Activated naive CD4-positive, alpha-beta T cell treated with anti-CD3 and anti-CD28 coated beads, Interleukin-2, amount 10 ng/mL, durations not matched to agents 7 days and 5 days (primary cell): ENCODE data around the gene UQCRC1.

Source experiments
- CTCF ChIA-PET: fragments of 350-600 bp; sonication (Branson Sonifier 250); formaldehyde crosslinking; loops from one replicate; lab custom pipeline; 2021; ENCODE audit warnings: antibody characterized with exemption; lab: Charles Lee
- DNase-seq: peaks from one replicate; pipeline ENCODE4 v3.0.0-alpha.2; 2020
- H3K27ac Mint-ChIP-seq: one replicate; pipeline ENCODE4 v1.8.0; 2021; ENCODE audit warnings: mild to moderate bottlenecking, moderate library complexity, mixed read lengths
- H3K27me3 Mint-ChIP-seq: one replicate; pipeline ENCODE4 v1.8.0; 2021; ENCODE audit warnings: mild to moderate bottlenecking, mixed read lengths
- H3K36me3 Mint-ChIP-seq: one replicate; pipeline ENCODE4 v1.8.0; 2021; ENCODE audit warnings: mixed read lengths
- H3K4me1 Mint-ChIP-seq: one replicate; pipeline ENCODE4 v1.8.0; 2021; ENCODE audit warnings: mixed read lengths
- H3K4me3 Mint-ChIP-seq: one replicate; pipeline ENCODE4 v1.8.0; 2021; ENCODE audit warnings: mild to moderate bottlenecking, moderate library complexity, mixed read lengths
- H3K9me3 Mint-ChIP-seq: one replicate; pipeline ENCODE4 v1.8.0; 2021; ENCODE audit warnings: mixed read lengths

UQCRC1 gene

DNA sequence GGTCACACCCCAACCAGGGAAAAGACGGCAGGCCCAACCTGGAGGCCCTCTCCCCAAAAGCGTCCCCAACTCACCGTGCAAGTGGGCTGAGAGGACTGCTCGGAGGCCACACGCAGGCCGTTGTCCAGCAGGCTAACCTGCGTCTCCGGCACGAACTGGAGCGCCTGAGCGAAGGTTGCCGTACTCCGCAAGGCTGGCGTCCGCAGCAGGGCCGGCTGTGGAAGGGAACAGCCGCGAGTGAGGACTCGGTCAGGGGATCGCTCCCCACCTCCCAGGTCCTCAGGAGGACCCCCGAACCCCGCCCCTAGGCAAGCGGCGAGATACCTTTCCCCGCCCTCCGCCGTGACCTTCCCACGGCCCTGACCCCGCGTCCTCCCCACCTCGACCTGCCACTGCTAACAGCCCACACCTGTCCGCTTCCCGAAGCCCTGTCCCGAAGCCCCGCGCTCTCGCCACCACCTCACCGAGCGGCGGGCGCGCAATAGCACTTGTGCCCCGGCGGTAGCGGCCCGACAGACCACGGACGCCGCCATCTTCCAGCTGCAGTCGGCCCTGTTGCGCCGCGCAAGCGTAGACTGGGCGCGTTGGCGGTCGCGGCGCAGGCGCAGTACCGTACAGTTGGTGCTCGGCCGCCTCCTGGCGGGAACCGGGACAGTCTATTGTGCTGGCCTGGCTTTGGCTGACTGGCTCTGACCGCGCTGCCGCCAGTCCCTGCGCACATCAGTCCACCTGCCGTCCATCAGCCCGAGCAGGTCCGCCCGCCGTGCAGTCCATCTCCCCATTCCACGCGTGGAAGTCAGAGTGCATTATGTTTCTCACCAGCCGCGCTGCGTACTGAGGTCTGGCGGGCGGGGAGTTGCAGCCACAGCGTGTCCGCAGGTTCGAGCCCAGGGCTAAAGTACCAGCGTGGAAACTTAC is at the start of gene UQCRC1:
TSS of gene UQCRC1 (minus strand) at position 559 of the 918 bp plus-strand sequence. CDS start at position 533, 26 bp downstream.
- CTCF ChIA-PET = interaction anchor here (1.6 to 2.4 kb wide), 2 partner anchors 26 to 51 kb away, joined by 3 to 9 read pairs; partner anchors contain the start of gene SLC26A6
- Mint-ChIP-seq H3K27me3 (peaks cover 3% of the 10 kb centered on the region), H3K4me3 (peak within 1 kb of the TSS; percentile 100), H3K4me1 (peaks cover 24% of the 10 kb centered on the region), H3K27ac (peak within 1 kb of the TSS; percentile 97), H3K36me3 (peaks cover 21% of the 10 kb centered on the region), H3K9me3 (no peaks in the 10 kb centered on the region)
- DNase-seq = peak; percentile 93

- Mint-ChIP-seq H3K4me1 (peaks cover 30% of the 10 kb centered on the region), H3K4me3 (peak overlapping the region; percentile 70), H3K27me3 (peaks cover 47% of the 10 kb centered on the region), H3K9me3 (no peaks in the 10 kb centered on the region), H3K27ac (peak overlapping the region; percentile 81), H3K36me3 (peaks cover 2% of the 10 kb centered on the region)
- CTCF ChIA-PET = interaction anchor here (1.0 to 1.9 kb wide), 2 partner anchors 27 to 30 kb away, joined by 3 to 4 read pairs; no protein-coding TSS in a partner anchor
- DNase-seq = peak; percentile 53
Measured at GRCh38 chr3:48656841-48657281, 47.4 kb upstream of the UQCRC1 start.

GRCh38 chr3:48656061-48656840 is 46.8 kb upstream of the UQCRC1 start:
- Mint-ChIP-seq H3K4me3 (peak overlapping the region; percentile 70), H3K9me3 (no peaks in the 10 kb centered on the region), H3K4me1 (peaks cover 26% of the 10 kb centered on the region), H3K27ac (peak overlapping the region; percentile 81), H3K36me3 (peaks cover 2% of the 10 kb centered on the region), H3K27me3 (peaks cover 41% of the 10 kb centered on the region)
- CTCF ChIA-PET = interaction anchor here (1.0 to 1.9 kb wide), 2 partner anchors 28 to 30 kb away, joined by 3 to 4 read pairs; no protein-coding TSS in a partner anchor
- peak; percentile 89 for DNase-seq

DNA sequence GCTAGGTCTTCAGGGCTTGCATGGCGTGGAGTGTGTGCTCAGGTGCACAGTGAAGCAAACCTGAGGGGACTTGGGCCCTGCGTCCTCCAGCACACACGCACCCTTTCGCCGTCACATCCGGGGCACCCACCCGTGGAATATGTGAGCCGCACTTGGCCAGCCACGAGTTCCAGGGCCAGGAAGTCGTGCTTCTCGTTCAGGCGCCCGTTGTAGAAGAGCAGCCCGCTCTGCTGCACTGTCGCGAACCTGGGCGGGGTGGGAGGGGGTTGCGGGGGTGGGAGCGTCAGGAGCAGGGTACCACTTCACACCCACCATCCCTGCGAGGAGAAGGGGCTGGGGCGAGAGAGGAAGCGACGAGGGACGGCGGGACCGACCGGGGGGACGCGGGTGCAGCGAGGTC is 46.2 kb upstream of the UQCRC1 start:
- H3K27me3 Mint-ChIP-seq = peaks cover 34% of the 10 kb centered on the region
- CTCF ChIA-PET = no interaction called here
- peaks cover 26% of the 10 kb centered on the region for H3K4me1 Mint-ChIP-seq
- peak; percentile 76 for DNase-seq
- H3K4me3 Mint-ChIP-seq = peak overlapping the region; percentile 68
- no peaks in the 10 kb centered on the region for H3K9me3 Mint-ChIP-seq
- peaks cover 2% of the 10 kb centered on the region for H3K36me3 Mint-ChIP-seq
- H3K27ac Mint-ChIP-seq = peak overlapping the region; percentile 80

DNA sequence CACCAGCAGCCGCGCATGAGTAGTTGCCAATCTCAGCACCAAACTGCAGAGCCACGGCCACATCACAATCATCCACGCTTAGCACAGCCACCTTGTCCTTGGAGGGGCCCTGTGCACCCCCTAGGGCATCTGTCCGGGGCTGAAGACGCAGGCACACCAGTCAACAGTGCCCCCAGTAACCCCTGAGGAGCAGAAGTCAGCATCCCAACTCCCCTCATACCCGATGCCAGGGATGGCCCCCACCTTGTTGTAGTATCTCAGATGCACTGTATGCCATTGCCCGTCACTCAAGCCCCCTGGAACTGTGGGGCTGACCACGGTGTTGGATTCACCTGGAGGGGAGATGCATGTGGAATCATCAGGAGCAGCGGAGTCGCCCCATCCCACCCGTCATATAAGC is 45.6 kb upstream of the UQCRC1 start:
- H3K36me3 Mint-ChIP-seq = peaks cover 2% of the 10 kb centered on the region
- peaks cover 26% of the 10 kb centered on the region for H3K4me1 Mint-ChIP-seq
- no peak for DNase-seq
- H3K4me3 Mint-ChIP-seq = peak overlapping the region; percentile 68
- CTCF ChIA-PET = no interaction called here
- H3K9me3 Mint-ChIP-seq = no peaks in the 10 kb centered on the region
- peaks cover 29% of the 10 kb centered on the region for H3K27me3 Mint-ChIP-seq
- H3K27ac Mint-ChIP-seq = peak overlapping the region; percentile 77

DNA sequence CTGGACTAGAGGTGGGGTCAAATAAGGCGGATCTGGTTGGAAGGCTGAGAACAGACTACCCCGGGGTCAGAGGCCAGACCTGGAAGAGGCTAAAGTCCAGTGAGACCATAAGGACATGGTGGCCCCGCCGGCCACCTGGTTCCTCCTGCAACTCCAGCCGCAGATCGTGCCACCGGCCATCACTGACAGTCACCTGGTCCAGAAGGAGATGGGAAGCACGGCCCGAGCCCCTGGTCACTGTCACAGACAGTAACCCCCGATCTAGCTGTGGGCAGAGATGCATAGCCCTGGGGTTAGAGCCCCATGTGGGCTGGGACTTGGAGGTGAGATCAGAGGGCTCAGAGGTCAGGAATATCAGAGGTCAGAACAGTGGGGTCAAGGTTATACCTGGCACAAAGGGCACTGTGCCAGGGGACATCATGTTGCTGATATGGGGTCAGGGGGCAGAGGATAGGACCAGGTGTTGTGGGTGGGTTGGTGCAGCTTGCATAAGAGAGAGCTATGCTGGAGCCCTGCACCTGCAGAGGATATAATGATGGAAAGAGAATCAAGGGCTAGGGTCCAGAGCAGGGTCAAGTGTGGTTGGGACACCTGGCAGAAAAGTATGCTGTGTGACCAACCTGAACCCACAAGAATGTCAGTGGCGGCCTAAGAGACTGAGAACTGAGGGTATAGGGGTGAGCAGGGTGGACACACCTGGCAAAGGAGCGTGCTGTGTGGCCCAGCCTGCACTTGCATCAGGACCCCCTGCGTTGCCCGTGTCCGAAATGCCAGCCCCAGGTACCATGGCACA is 43.7 kb upstream of the UQCRC1 start:
- no peak for DNase-seq
- CTCF ChIA-PET = interaction anchor here (1.1 to 1.7 kb wide), 2 partner anchors 17 to 217 kb away, joined by 3 to 4 read pairs; partner anchors contain the start of gene SLC26A6
- no peaks in the 10 kb centered on the region for H3K9me3 Mint-ChIP-seq
- H3K27ac Mint-ChIP-seq = no peak overlapping the region
- H3K27me3 Mint-ChIP-seq = peaks cover 12% of the 10 kb centered on the region
- peaks cover 26% of the 10 kb centered on the region for H3K4me1 Mint-ChIP-seq
- peaks cover 2% of the 10 kb centered on the region for H3K36me3 Mint-ChIP-seq
- H3K4me3 Mint-ChIP-seq = no peak overlapping the region

DNA sequence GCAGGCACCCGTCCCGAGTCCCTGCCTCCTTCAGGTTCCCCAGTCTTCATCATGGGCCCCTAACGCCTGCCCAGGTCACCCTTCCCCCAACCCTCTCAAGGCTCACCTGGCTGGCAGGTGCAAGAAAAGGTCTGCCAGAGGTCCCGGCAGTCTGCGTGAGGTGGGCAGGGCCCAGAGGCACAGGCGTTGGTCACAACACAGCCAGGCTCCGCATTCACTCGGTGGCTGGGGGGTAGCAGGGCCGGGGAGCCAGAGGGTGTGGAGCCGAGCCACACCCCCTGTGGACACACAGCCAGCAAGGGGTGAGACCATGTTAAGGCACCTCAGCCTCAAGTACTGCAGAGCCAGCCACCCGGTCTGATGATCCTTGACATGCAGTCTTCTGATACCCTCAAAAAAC is 42.3 kb upstream of the UQCRC1 start:
- Mint-ChIP-seq H3K4me1 (peaks cover 14% of the 10 kb centered on the region), H3K4me3 (no peak overlapping the region), H3K27me3 (no peaks in the 10 kb centered on the region), H3K9me3 (no peaks in the 10 kb centered on the region), H3K27ac (no peak overlapping the region), H3K36me3 (peaks cover 2% of the 10 kb centered on the region)
- CTCF ChIA-PET = no interaction called here
- no peak for DNase-seq

DNA sequence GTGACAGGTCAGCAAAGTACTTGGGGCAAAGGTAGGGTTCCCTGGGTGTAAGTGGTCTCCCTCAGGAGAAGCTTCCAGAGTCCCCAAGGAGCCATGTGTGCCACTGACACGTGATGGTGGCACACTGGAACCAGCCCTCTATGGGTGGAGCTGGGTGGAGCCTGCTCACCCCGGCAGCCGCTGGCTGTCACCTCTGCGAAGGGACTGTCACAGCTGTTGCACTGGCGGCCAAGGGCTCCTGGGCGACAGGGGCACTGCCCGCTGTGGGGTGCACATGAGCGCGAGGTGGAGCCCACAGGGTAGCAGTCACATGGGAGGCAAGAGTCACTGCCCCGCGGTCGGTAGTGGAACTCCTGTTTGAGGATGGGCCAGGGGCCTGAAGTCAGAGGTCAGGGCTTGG is 41.3 kb upstream of the UQCRC1 start:
- CTCF ChIA-PET = no interaction called here
- Mint-ChIP-seq H3K27ac (no peak overlapping the region), H3K36me3 (peaks cover 2% of the 10 kb centered on the region), H3K9me3 (no peaks in the 10 kb centered on the region), H3K4me3 (no peak overlapping the region), H3K4me1 (peaks cover 9% of the 10 kb centered on the region), H3K27me3 (no peaks in the 10 kb centered on the region)
- no peak for DNase-seq

- CTCF ChIA-PET = no interaction called here
- no peak overlapping the region for H3K27ac Mint-ChIP-seq
- H3K27me3 Mint-ChIP-seq = no peaks in the 10 kb centered on the region
- H3K36me3 Mint-ChIP-seq = peaks cover 2% of the 10 kb centered on the region
- DNase-seq = no peak
- H3K4me3 Mint-ChIP-seq = no peak overlapping the region
- H3K9me3 Mint-ChIP-seq = no peaks in the 10 kb centered on the region
- no peaks in the 10 kb centered on the region for H3K4me1 Mint-ChIP-seq
Measured at GRCh38 chr3:48648188-48648850, 38.9 kb upstream of the UQCRC1 start.

DNA sequence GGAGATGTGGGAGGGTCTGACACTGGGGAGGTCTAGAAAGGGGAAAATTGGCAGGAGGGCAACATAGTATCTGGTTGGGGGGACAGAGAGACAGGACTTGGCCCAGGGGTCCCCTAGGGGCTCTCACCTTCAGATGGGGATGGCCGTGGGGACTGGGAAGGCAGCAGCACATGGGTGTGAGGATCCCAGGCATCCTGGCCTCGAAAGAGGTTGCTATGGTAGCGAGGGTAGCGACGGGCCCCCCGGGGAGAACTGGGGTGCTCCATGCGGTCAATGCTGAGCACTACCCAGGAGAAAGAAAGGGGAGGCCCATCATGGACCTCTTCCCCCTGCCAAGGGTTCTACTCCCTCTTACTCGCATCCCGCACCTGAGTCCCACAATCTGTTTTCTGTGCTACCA is 38.3 kb upstream of the UQCRC1 start:
- H3K9me3 Mint-ChIP-seq = no peaks in the 10 kb centered on the region
- CTCF ChIA-PET = no interaction called here
- H3K27me3 Mint-ChIP-seq = no peaks in the 10 kb centered on the region
- no peak for DNase-seq
- no peaks in the 10 kb centered on the region for H3K4me1 Mint-ChIP-seq
- no peak overlapping the region for H3K4me3 Mint-ChIP-seq
- no peak overlapping the region for H3K27ac Mint-ChIP-seq
- peaks cover 1% of the 10 kb centered on the region for H3K36me3 Mint-ChIP-seq

- no peaks in the 10 kb centered on the region for H3K36me3 Mint-ChIP-seq
- H3K9me3 Mint-ChIP-seq = no peaks in the 10 kb centered on the region
- CTCF ChIA-PET = interaction anchor here (1.2 kb wide), 1 partner anchor 9 kb away, joined by 4 read pairs; the partner anchor contains the start of gene SLC26A6
- H3K27me3 Mint-ChIP-seq = no peaks in the 10 kb centered on the region
- H3K4me1 Mint-ChIP-seq = no peaks in the 10 kb centered on the region
- H3K4me3 Mint-ChIP-seq = no peak overlapping the region
- no peak for DNase-seq
- no peak overlapping the region for H3K27ac Mint-ChIP-seq
Measured at GRCh38 chr3:48644898-48645760, 35.7 kb upstream of the UQCRC1 start.

GRCh38 chr3:48642605-48643004 is 33.2 kb upstream of the UQCRC1 start:
- Mint-ChIP-seq H3K27ac (no peak overlapping the region), H3K4me1 (no peaks in the 10 kb centered on the region), H3K9me3 (no peaks in the 10 kb centered on the region), H3K36me3 (no peaks in the 10 kb centered on the region), H3K27me3 (peaks cover 3% of the 10 kb centered on the region), H3K4me3 (no peak overlapping the region)
- no peak for DNase-seq
- CTCF ChIA-PET = no interaction called here
